CD4-positive, CD25-positive, alpha-beta regulatory T cell (primary cell): ENCODE results near the gene CNTN5. TPM values are rescaled to one million over a fixed set of nuclear protein-coding genes. Genes with fewer than 3 reads are reported as not detected.

ENCODE experiments used
- ATAC-seq, 2 donors: fragments of 150-1000 bp; cut with Tn5 transposase; one replicate each; pipeline ENCODE4 v1.10.0; 2021; ENCODE audit warnings: low read depth in 2 of 2, moderate number of reproducible peaks in 2 of 2, moderate library complexity in 1 of 2
- DNase-seq, 3 donors: peaks; one replicate each; pipeline versions ENCODE4 v3.0.0 to v3.0.0-alpha.2; 2012 to 2022; ENCODE audit warnings: mixed read lengths in 1 of 3
- H3K27ac ChIP-seq: one replicate; pipeline ENCODE4 v1.7.0; 2013; ENCODE audit warnings: mild to moderate bottlenecking, low read length; ENCODE audit not compliant: insufficient read depth, poor library complexity, severe bottlenecking
- H3K27me3 ChIP-seq: one replicate; pipeline ENCODE4 v1.7.0; 2013; ENCODE audit warnings: low read length; ENCODE audit not compliant: control insufficient read depth, insufficient read depth
- H3K36me3 ChIP-seq: one replicate; pipeline ENCODE4 v1.7.0; 2013; ENCODE audit warnings: mild to moderate bottlenecking, low read length, moderate library complexity; ENCODE audit not compliant: control insufficient read depth, insufficient read depth
- H3K4me1 ChIP-seq: 2 replicates; pipeline ENCODE4 v1.7.0; 2013; ENCODE audit warnings: mild to moderate bottlenecking, low read length; ENCODE audit not compliant: insufficient read depth, control insufficient read depth, poor library complexity, severe bottlenecking
- H3K4me3 ChIP-seq: one replicate; pipeline ENCODE4 v1.7.0; 2013; ENCODE audit warnings: low read depth, mild to moderate bottlenecking, low read length, moderate library complexity
- H3K9me3 ChIP-seq, 2 experiments: 1 replicate in 1 of 2; 2 replicates in 1 of 2; pipeline ENCODE4 v1.7.0; 2013; ENCODE audit warnings: low read length in 2 of 2, mild to moderate bottlenecking in 1 of 2, moderate library complexity in 1 of 2; ENCODE audit not compliant: control insufficient read depth in 2 of 2
- H3K27ac Mint-ChIP-seq, 3 donors: one replicate each; pipeline ENCODE4 v1.8.0; 2020 to 2022; ENCODE audit warnings: mild to moderate bottlenecking in 3 of 3, mixed read lengths in 3 of 3, moderate library complexity in 2 of 3
- H3K27me3 Mint-ChIP-seq: one replicate; pipeline ENCODE4 v1.8.0; 2022; ENCODE audit warnings: mild to moderate bottlenecking, mixed read lengths
- H3K36me3 Mint-ChIP-seq: one replicate; pipeline ENCODE4 v1.8.0; 2020; ENCODE audit warnings: mixed read lengths
- H3K4me1 Mint-ChIP-seq, 4 donors: one replicate each; pipeline ENCODE4 v1.8.0; 2020 to 2022; ENCODE audit warnings: mixed read lengths in 4 of 4, mild to moderate bottlenecking in 1 of 4
- H3K4me3 Mint-ChIP-seq, 4 donors: one replicate each; pipeline ENCODE4 v1.8.0; 2020 to 2022; ENCODE audit warnings: mild to moderate bottlenecking in 4 of 4, mixed read lengths in 4 of 4, moderate library complexity in 3 of 4
- H3K9me3 Mint-ChIP-seq, 7 donors: one replicate each; pipeline ENCODE4 v1.8.0; 2020 to 2022; ENCODE audit warnings: mixed read lengths in 7 of 7, mild to moderate bottlenecking in 3 of 7, moderate library complexity in 2 of 7
- polyA plus RNA-seq, 4 donors: library from polyadenylated mRNA; unstranded; fragments of 300-500 nt; fragmentation: Illumina TruSeq; gene quantifications; one replicate each; pipeline ENCODE4 v1.2.3, GENCODE V29; 2021
- total RNA-seq: library from RNA; stranded (reverse); gene quantifications from one replicate; pipeline ENCODE4 v1.2.3, GENCODE V29; 2022

The CNTN5 gene
- total and polyA plus RNA-seq, 5 donors from 2014 or later = not detected

GRCh38 chr11:99171330-99171729, 150.6 kb downstream of the CNTN5 start:
- ATAC-seq (no peak), DNase-seq (no peak)
- no peak overlapping the region for H3K4me3 Mint-ChIP-seq
- peaks cover 0 to 5% of the 10 kb centered on the region in 2 experiments for H3K9me3 ChIP-seq
- no peaks in the 10 kb centered on the region for H3K27me3 Mint-ChIP-seq
- H3K27ac ChIP-seq = no peak overlapping the region
- no peak overlapping the region for H3K27ac Mint-ChIP-seq
- no peaks in the 10 kb centered on the region for H3K4me1 Mint-ChIP-seq
- H3K4me1 ChIP-seq = no peaks in the 10 kb centered on the region
- H3K9me3 Mint-ChIP-seq = peaks cover 1 to 24% (median 7%) of the 10 kb centered on the region in 7 donors
- no peak overlapping the region for H3K4me3 ChIP-seq
- no peaks in the 10 kb centered on the region for H3K36me3 Mint-ChIP-seq
- no peaks in the 10 kb centered on the region for H3K36me3 ChIP-seq
- H3K27me3 ChIP-seq = no peaks in the 10 kb centered on the region

GRCh38 chr11:99176430-99176829, 155.7 kb downstream of the CNTN5 start:
- Histone ChIP-seq H3K27ac (no peak overlapping the region), H3K36me3 (no peaks in the 10 kb centered on the region), H3K4me1 (no peaks in the 10 kb centered on the region), H3K27me3 (no peaks in the 10 kb centered on the region), H3K9me3 (peaks cover 0 to 11% of the 10 kb centered on the region in 2 experiments), H3K4me3 (no peak overlapping the region)
- H3K9me3 Mint-ChIP-seq = peaks cover 3 to 31% (median 12%) of the 10 kb centered on the region in 7 donors
- ATAC-seq (no peak), DNase-seq (no peak)
- H3K4me1 Mint-ChIP-seq = no peaks in the 10 kb centered on the region
- no peaks in the 10 kb centered on the region for H3K36me3 Mint-ChIP-seq
- no peak overlapping the region for H3K27ac Mint-ChIP-seq
- no peaks in the 10 kb centered on the region for H3K27me3 Mint-ChIP-seq
- H3K4me3 Mint-ChIP-seq = no peak overlapping the region

GRCh38 chr11:99177446-99177845, 156.7 kb downstream of the CNTN5 start:
- no peaks in the 10 kb centered on the region for H3K36me3 ChIP-seq
- no peak for DNase-seq
- H3K4me1 ChIP-seq = no peaks in the 10 kb centered on the region
- Mint-ChIP-seq H3K27me3 (no peaks in the 10 kb centered on the region), H3K4me1 (no peaks in the 10 kb centered on the region), H3K36me3 (no peaks in the 10 kb centered on the region), H3K4me3 (no peak overlapping the region), H3K27ac (no peak overlapping the region), H3K9me3 (peaks cover 3 to 30% (median 10%) of the 10 kb centered on the region in 7 donors)
- no peak overlapping the region for H3K27ac ChIP-seq
- peaks cover 0 to 11% of the 10 kb centered on the region in 2 experiments for H3K9me3 ChIP-seq
- ATAC-seq = no peak
- H3K4me3 ChIP-seq = no peak overlapping the region
- H3K27me3 ChIP-seq = no peaks in the 10 kb centered on the region

- H3K4me3 ChIP-seq = no peak overlapping the region
- H3K36me3 ChIP-seq = no peaks in the 10 kb centered on the region
- Mint-ChIP-seq H3K36me3 (no peaks in the 10 kb centered on the region), H3K9me3 (peaks cover 0 to 14% (median 4%) of the 10 kb centered on the region in 7 donors), H3K4me1 (no peaks in the 10 kb centered on the region), H3K4me3 (no peak overlapping the region), H3K27me3 (no peaks in the 10 kb centered on the region), H3K27ac (no peak overlapping the region)
- H3K27ac ChIP-seq = no peak overlapping the region
- no peaks in the 10 kb centered on the region for H3K9me3 ChIP-seq
- H3K27me3 ChIP-seq = no peaks in the 10 kb centered on the region
- ATAC-seq = no peak
- no peaks in the 10 kb centered on the region for H3K4me1 ChIP-seq
- DNase-seq = no peak
Measured at GRCh38 chr11:99184146-99184545, 163.4 kb downstream of the CNTN5 start.

- Mint-ChIP-seq H3K27ac (no peak overlapping the region), H3K4me3 (no peak overlapping the region), H3K9me3 (peaks cover 0 to 34% (median 7%) of the 10 kb centered on the region in 7 donors), H3K27me3 (no peaks in the 10 kb centered on the region), H3K36me3 (no peaks in the 10 kb centered on the region), H3K4me1 (no peaks in the 10 kb centered on the region)
- no peaks in the 10 kb centered on the region for H3K36me3 ChIP-seq
- no peak for ATAC-seq
- H3K27me3 ChIP-seq = no peaks in the 10 kb centered on the region
- no peak overlapping the region for H3K27ac ChIP-seq
- H3K4me1 ChIP-seq = no peaks in the 10 kb centered on the region
- H3K9me3 ChIP-seq = peaks cover 0 to 2% of the 10 kb centered on the region in 2 experiments
- no peak overlapping the region for H3K4me3 ChIP-seq
- DNase-seq = no peak
Measured at GRCh38 chr11:99188221-99188620, 167.5 kb downstream of the CNTN5 start.

GRCh38 chr11:99192716-99193115, 172.0 kb downstream of the CNTN5 start:
- peaks cover 0 to 27% (median 2%) of the 10 kb centered on the region in 7 donors for H3K9me3 Mint-ChIP-seq
- H3K27me3 ChIP-seq = no peaks in the 10 kb centered on the region

GRCh38 chr11:99197477-99197876, 176.7 kb downstream of the CNTN5 start:
- Mint-ChIP-seq H3K4me1 (no peaks in the 10 kb centered on the region), H3K9me3 (peaks cover 1 to 27% (median 5%) of the 10 kb centered on the region in 7 donors), H3K27ac (no peak overlapping the region), H3K36me3 (no peaks in the 10 kb centered on the region), H3K4me3 (no peak overlapping the region), H3K27me3 (no peaks in the 10 kb centered on the region)
- H3K36me3 ChIP-seq = no peaks in the 10 kb centered on the region
- H3K4me3 ChIP-seq = no peak overlapping the region
- no peaks in the 10 kb centered on the region for H3K4me1 ChIP-seq
- DNase-seq (no peak), ATAC-seq (no peak)
- no peak overlapping the region for H3K27ac ChIP-seq
- no peaks in the 10 kb centered on the region for H3K27me3 ChIP-seq
- peaks cover 0 to 4% of the 10 kb centered on the region in 2 experiments for H3K9me3 ChIP-seq

More at GRCh38 chr11:99192716-99193115, 172.0 kb downstream of the CNTN5 start:
- H3K4me1 ChIP-seq = no peaks in the 10 kb centered on the region
- no peak overlapping the region for H3K4me3 ChIP-seq
- Mint-ChIP-seq H3K27me3 (no peaks in the 10 kb centered on the region), H3K27ac (no peak overlapping the region), H3K4me1 (no peaks in the 10 kb centered on the region), H3K4me3 (no peak overlapping the region), H3K36me3 (no peaks in the 10 kb centered on the region)
- no peak overlapping the region for H3K27ac ChIP-seq
- peaks cover 0 to 2% of the 10 kb centered on the region in 2 experiments for H3K9me3 ChIP-seq
- no peak for DNase-seq
- no peaks in the 10 kb centered on the region for H3K36me3 ChIP-seq
- ATAC-seq = no peak

- no peaks in the 10 kb centered on the region for H3K36me3 ChIP-seq
- H3K27me3 ChIP-seq = no peaks in the 10 kb centered on the region
- H3K27ac ChIP-seq = no peak overlapping the region
- peaks cover 1 to 28% (median 5%) of the 10 kb centered on the region in 7 donors for H3K9me3 Mint-ChIP-seq
- ATAC-seq (no peak), DNase-seq (no peak)
- H3K27ac Mint-ChIP-seq = no peak overlapping the region
- no peaks in the 10 kb centered on the region for H3K36me3 Mint-ChIP-seq
- no peaks in the 10 kb centered on the region for H3K4me1 Mint-ChIP-seq
- no peaks in the 10 kb centered on the region for H3K27me3 Mint-ChIP-seq
- peaks cover 0 to 2% of the 10 kb centered on the region in 2 experiments for H3K9me3 ChIP-seq
- no peak overlapping the region for H3K4me3 Mint-ChIP-seq
- no peak overlapping the region for H3K4me3 ChIP-seq
- H3K4me1 ChIP-seq = no peaks in the 10 kb centered on the region
Measured at GRCh38 chr11:99198215-99198614, 177.5 kb downstream of the CNTN5 start.
